HEK293 (cell line): ENCODE results near the gene TGFB2.

Experiments
- CTCF ChIA-PET: fragments of 350-600 bp; formaldehyde crosslinking; extraction: SDS; loops from one replicate; lab custom pipeline; 2021; ENCODE audit warnings: antibody characterized with exemption; lab: Yijun Ruan, JAX
- POLR2A ChIA-PET: fragments of 300-600 bp; formaldehyde crosslinking; extraction: SDS; loops from one replicate; lab custom pipeline; 2020; ENCODE audit warnings: antibody characterized with exemption, inconsistent platforms; lab: Yijun Ruan, JAX
- H3K27ac ChIP-seq: fragments of 200-500 bp; sonication (Bioruptor generic); 2 replicates; pipeline ENCODE4 v1.5.1; 2014; ENCODE audit warnings: low read depth, low read length, control low read depth, inconsistent platforms; ENCODE audit errors: extremely low read depth
- H3K36me3 ChIP-seq, 2 experiments: fragments of 200-500 bp in 1 of 2; sonication (Bioruptor generic) in 1 of 2; 1 replicate in 1 of 2; 2 replicates in 1 of 2; pipeline ENCODE4 v1.5.1; 2014 to 2017; ENCODE audit warnings: inconsistent platforms in 2 of 2, low read length in 2 of 2; ENCODE audit not compliant: control insufficient read depth in 2 of 2, insufficient read depth in 1 of 2
- H3K4me1 ChIP-seq: fragments of 200-500 bp; sonication (Bioruptor generic); 2 replicates; pipeline ENCODE4 v1.5.1; 2014; ENCODE audit warnings: mild to moderate bottlenecking, low read length, inconsistent platforms; ENCODE audit not compliant: control insufficient read depth, insufficient read depth
- H3K4me3 ChIP-seq: 2 replicates; pipeline ENCODE4 v1.5.1; 2011; ENCODE audit warnings: low read depth, mild to moderate bottlenecking, control low read depth, low read length, moderate library complexity
- H3K9me3 ChIP-seq: fragments of 200-500 bp; sonication (Bioruptor generic); 2 replicates; pipeline ENCODE4 v1.5.1; 2014; ENCODE audit warnings: low read depth, low read length, inconsistent platforms; ENCODE audit not compliant: control insufficient read depth, insufficient read depth
- GLI2 ChIP-seq: fragments of 450-650 bp; formaldehyde crosslinking; IDR thresholded peaks from 2 replicates; pipeline ENCODE4; 2017; ENCODE audit warnings: missing biosample characterization, missing genetic modification characterization, low read depth, borderline replicate concordance
- MEIS1 ChIP-seq: sonication (generic); formaldehyde crosslinking; IDR thresholded peaks from 2 replicates; pipeline ENCODE4 v1.8.1; 2022; ENCODE audit warnings: missing genetic modification reagents, mild to moderate bottlenecking, borderline replicate concordance
- MZF1 ChIP-seq: fragments of 450-650 bp; formaldehyde crosslinking; IDR thresholded peaks from 2 replicates; pipeline ENCODE4 v1.5.1; 2017; ENCODE audit warnings: missing biosample characterization, missing genetic modification characterization, borderline replicate concordance
- RBAK ChIP-seq: fragments of 450-650 bp; formaldehyde crosslinking; IDR thresholded peaks from 2 replicates; pipeline ENCODE4 v1.5.1; 2016; ENCODE audit warnings: missing biosample characterization, missing genetic modification characterization
- ZFP69B ChIP-seq: fragments of 450-650 bp; formaldehyde crosslinking; IDR thresholded peaks from 2 replicates; pipeline ENCODE4 v1.5.1; 2016; ENCODE audit warnings: missing biosample characterization, missing genetic modification characterization
- ZNF335 ChIP-seq: fragments of 450-650 bp; formaldehyde crosslinking; conservative IDR thresholded peaks from 2 replicates; pipeline ENCODE4 v1.5.1; 2016; ENCODE audit warnings: missing biosample characterization, missing genetic modification characterization
- ZNF555 ChIP-seq: fragments of 450-650 bp; formaldehyde crosslinking; conservative IDR thresholded peaks from 2 replicates; pipeline ENCODE4 v1.5.1; 2017; ENCODE audit warnings: missing biosample characterization, mild to moderate bottlenecking, missing genetic modification characterization, inconsistent platforms
- ZNF658 ChIP-seq: fragments of 450-650 bp; formaldehyde crosslinking; IDR thresholded peaks from 2 replicates; pipeline ENCODE4; 2016; ENCODE audit warnings: missing biosample characterization, missing genetic modification characterization
- ZNF664 ChIP-seq: fragments of 450-650 bp; formaldehyde crosslinking; IDR thresholded peaks from 2 replicates; pipeline ENCODE4 v1.5.1; 2016; ENCODE audit warnings: missing biosample characterization, missing genetic modification characterization
- ZNF707 ChIP-seq: fragments of 450-650 bp; formaldehyde crosslinking; IDR thresholded peaks from 2 replicates; pipeline ENCODE4 v1.5.1; 2016; ENCODE audit warnings: missing biosample characterization, missing genetic modification characterization
- ZNF776 ChIP-seq: fragments of 450-650 bp; formaldehyde crosslinking; IDR thresholded peaks from 2 replicates; pipeline ENCODE4 v1.5.0; 2017; ENCODE audit warnings: missing biosample characterization, missing genetic modification characterization, borderline replicate concordance
- ZSCAN16 ChIP-seq: fragments of 450-650 bp; formaldehyde crosslinking; IDR thresholded peaks from 2 replicates; pipeline ENCODE4 v1.5.1; 2016; ENCODE audit warnings: missing biosample characterization, missing genetic modification characterization
- TF ChIP-seq, protein P1 (sequence below): fragments of 450-650 bp; formaldehyde crosslinking; conservative IDR thresholded peaks from 2 replicates; pipeline ENCODE4 v1.5.1; 2016; ENCODE audit warnings: low read depth, missing biosample characterization, missing genetic modification characterization
- TF ChIP-seq, protein P2 (sequence below): fragments of 450-650 bp; formaldehyde crosslinking; IDR thresholded peaks from 2 replicates; pipeline ENCODE4 v1.5.1; 2016; ENCODE audit warnings: missing biosample characterization, missing genetic modification characterization, borderline replicate concordance
- TF ChIP-seq, protein P3 (sequence below): fragments of 450-650 bp; formaldehyde crosslinking; IDR thresholded peaks from 2 replicates; pipeline ENCODE4; 2016; ENCODE audit warnings: missing biosample characterization, missing genetic modification characterization
- TF ChIP-seq, protein P4 (sequence below): fragments of 450-650 bp; formaldehyde crosslinking; IDR thresholded peaks from 2 replicates; pipeline ENCODE4 v1.5.1; 2016; ENCODE audit warnings: missing biosample characterization, missing genetic modification characterization
- TF ChIP-seq, protein P5 (sequence below): fragments of 450-650 bp; formaldehyde crosslinking; IDR thresholded peaks from 2 replicates; pipeline ENCODE4 v1.5.1; 2016; ENCODE audit warnings: missing biosample characterization, missing genetic modification characterization
- TF ChIP-seq, protein P6 (sequence below): fragments of 450-650 bp; formaldehyde crosslinking; IDR thresholded peaks from 2 replicates; pipeline ENCODE4 v1.5.1; 2017; ENCODE audit warnings: missing biosample characterization, missing genetic modification characterization
- TF ChIP-seq, protein P7 (sequence below): fragments of 450-650 bp; formaldehyde crosslinking; IDR thresholded peaks from 2 replicates; pipeline ENCODE4 v1.5.1; 2016; ENCODE audit warnings: missing biosample characterization, missing genetic modification characterization

Gene TGFB2

DNA sequence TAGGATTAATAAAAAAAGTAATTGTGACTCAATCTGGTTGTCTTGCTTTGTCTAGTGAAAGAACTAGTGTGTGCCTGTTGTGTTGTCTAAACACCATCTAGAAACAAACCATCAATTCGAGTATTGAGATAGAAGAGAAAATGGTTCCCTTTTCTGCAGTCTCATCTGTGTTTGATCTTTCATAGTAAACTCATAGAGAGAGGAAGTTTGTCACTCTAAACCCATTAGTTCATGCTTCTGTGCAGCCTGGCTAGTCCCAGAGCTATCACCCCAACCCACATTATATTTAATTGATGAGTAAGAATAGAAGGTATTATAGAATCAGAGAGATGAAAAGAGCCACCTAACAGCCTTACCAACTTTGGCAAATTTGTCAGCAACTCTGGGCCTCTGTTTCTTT is 99.5 kb downstream of the TGFB2 start (continued):
- TF ChIP-seq, protein P1, sequence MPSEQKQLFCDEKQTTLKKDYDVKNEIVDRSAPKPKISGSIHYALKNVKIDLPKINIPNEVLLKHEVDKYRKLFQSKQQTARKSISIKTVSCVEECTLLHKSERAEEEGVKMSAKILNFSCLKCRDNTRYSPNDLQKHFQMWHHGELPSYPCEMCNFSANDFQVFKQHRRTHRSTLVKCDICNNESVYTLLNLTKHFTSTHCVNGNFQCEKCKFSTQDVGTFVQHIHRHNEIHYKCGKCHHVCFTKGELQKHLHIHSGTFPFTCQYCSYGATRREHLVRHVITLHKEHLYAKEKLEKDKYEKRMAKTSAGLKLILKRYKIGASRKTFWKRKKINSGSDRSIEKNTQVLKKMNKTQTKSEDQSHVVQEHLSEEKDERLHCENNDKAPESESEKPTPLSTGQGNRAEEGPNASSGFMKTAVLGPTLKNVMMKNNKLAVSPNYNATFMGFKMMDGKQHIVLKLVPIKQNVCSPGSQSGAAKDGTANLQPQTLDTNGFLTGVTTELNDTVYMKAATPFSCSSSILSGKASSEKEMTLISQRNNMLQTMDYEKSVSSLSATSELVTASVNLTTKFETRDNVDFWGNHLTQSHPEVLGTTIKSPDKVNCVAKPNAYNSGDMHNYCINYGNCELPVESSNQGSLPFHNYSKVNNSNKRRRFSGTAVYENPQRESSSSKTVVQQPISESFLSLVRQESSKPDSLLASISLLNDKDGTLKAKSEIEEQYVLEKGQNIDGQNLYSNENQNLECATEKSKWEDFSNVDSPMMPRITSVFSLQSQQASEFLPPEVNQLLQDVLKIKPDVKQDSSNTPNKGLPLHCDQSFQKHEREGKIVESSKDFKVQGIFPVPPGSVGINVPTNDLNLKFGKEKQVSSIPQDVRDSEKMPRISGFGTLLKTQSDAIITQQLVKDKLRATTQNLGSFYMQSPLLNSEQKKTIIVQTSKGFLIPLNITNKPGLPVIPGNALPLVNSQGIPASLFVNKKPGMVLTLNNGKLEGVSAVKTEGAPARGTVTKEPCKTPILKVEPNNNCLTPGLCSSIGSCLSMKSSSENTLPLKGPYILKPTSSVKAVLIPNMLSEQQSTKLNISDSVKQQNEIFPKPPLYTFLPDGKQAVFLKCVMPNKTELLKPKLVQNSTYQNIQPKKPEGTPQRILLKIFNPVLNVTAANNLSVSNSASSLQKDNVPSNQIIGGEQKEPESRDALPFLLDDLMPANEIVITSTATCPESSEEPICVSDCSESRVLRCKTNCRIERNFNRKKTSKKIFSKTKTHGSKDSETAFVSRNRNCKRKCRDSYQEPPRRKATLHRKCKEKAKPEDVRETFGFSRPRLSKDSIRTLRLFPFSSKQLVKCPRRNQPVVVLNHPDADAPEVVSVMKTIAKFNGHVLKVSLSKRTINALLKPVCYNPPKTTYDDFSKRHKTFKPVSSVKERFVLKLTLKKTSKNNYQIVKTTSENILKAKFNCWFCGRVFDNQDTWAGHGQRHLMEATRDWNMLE (tag by site-specific recombination): no peak
- TF ChIP-seq ZSCAN16 (tag by site-specific recombination): no peak
- TF ChIP-seq ZNF335 (tag by site-specific recombination): no peak
- TF ChIP-seq ZNF707: no peak
- TF ChIP-seq ZFP69B (tag by site-specific recombination): no peak
- no peak for TF ChIP-seq ZNF664 (tag by site-specific recombination)
- no peak for TF ChIP-seq GLI2 (tag by site-specific recombination)
- no peak for TF ChIP-seq ZNF776 (tag by site-specific recombination)

DNA sequence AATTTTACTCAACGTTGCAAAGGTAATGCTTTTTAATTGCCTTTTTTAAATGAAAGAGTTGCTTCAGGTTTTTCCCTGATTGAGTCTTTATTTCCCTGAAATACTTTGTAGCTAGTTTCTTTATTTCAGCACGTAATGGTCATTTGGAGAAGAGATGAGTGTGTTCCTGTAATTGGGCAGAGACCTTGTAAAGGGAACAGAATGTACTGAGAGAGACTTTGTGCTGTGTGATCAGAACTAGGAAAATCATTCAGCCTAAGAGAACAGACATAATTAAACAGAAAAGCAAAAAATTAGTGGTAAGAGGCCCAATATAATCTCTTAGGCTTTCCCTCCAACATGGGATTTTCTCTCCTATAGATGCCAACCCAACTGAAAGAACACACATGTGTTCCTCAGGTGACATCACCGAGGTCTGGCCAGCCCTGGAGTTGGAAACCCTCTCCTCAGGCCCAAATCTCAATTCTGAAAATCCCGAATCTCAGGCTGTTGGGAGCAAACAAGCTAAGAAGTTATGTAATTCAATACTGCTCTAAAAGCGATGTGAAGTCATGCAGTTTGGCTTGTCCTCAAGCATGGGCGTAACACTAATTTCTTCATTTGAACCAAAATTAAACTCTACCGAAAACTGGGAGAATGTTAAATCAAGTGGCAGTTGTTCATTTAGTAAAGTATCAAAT is 102.0 kb downstream of the TGFB2 start:
- TF ChIP-seq, protein P2, sequence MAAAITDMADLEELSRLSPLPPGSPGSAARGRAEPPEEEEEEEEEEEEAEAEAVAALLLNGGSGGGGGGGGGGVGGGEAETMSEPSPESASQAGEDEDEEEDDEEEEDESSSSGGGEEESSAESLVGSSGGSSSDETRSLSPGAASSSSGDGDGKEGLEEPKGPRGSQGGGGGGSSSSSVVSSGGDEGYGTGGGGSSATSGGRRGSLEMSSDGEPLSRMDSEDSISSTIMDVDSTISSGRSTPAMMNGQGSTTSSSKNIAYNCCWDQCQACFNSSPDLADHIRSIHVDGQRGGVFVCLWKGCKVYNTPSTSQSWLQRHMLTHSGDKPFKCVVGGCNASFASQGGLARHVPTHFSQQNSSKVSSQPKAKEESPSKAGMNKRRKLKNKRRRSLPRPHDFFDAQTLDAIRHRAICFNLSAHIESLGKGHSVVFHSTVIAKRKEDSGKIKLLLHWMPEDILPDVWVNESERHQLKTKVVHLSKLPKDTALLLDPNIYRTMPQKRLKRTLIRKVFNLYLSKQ (tag by site-specific recombination): no peak
- no peak for TF ChIP-seq ZNF658 (tag by site-specific recombination)
- TF ChIP-seq, protein P3, sequence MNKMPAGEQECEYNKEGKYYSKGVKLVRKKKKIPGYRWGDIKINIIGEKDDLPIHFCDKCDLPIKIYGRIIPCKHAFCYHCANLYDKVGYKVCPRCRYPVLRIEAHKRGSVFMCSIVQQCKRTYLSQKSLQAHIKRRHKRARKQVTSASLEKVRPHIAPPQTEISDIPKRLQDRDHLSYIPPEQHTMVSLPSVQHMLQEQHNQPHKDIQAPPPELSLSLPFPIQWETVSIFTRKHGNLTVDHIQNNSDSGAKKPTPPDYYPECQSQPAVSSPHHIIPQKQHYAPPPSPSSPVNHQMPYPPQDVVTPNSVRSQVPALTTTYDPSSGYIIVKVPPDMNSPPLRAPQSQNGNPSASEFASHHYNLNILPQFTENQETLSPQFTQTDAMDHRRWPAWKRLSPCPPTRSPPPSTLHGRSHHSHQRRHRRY (tag by site-specific recombination): no peak
- TF ChIP-seq, protein P4, sequence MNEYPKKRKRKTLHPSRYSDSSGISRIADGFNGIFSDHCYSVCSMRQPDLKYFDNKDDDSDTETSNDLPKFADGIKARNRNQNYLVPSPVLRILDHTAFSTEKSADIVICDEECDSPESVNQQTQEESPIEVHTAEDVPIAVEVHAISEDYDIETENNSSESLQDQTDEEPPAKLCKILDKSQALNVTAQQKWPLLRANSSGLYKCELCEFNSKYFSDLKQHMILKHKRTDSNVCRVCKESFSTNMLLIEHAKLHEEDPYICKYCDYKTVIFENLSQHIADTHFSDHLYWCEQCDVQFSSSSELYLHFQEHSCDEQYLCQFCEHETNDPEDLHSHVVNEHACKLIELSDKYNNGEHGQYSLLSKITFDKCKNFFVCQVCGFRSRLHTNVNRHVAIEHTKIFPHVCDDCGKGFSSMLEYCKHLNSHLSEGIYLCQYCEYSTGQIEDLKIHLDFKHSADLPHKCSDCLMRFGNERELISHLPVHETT (tag by site-specific recombination): no peak
- no peak overlapping the region for H3K4me3 ChIP-seq
- ChIA-PET POLR2A (no interaction called here), CTCF (interaction anchor here (0.7 kb wide), 1 partner anchor 13 kb away, joined by 4 read pairs; no protein-coding TSS in a partner anchor)
- no peaks in the 10 kb centered on the region for H3K36me3 ChIP-seq
- H3K9me3 ChIP-seq: no peaks in the 10 kb centered on the region
- H3K27ac ChIP-seq: no peak overlapping the region
- H3K4me1 ChIP-seq: no peaks in the 10 kb centered on the region

DNA sequence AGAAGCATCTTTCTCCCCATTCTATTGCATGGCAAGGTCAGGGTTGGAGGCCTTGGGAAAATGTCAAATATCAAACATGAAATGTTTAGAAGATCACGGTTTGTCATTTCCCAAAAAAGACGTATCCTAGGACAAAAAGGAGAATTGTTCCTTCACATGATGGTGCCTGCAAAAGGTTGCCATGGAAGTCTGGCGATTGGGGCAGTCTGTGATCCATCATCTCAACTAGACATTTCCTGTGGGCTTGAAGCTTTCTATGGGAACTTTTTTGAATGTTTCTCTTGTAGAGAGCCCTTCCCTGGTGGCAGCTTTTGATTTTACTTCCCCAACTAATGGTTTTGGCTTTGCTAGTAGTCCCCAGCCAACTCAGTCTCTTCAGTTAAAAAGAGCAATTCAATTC is 106.3 kb downstream of the TGFB2 start:
- no peaks in the 10 kb centered on the region for H3K4me1 ChIP-seq
- no peak overlapping the region for H3K27ac ChIP-seq
- H3K9me3 ChIP-seq: no peaks in the 10 kb centered on the region
- ChIA-PET POLR2A (no interaction called here), CTCF (no interaction called here)
- no peak overlapping the region for H3K4me3 ChIP-seq
- H3K36me3 ChIP-seq: no peaks in the 10 kb centered on the region
- no peak for TF ChIP-seq RBAK (tag by site-specific recombination)
- no peak for TF ChIP-seq MEIS1 (CRISPR knock-in tag)
- no peak for TF ChIP-seq ZNF555
- TF ChIP-seq, protein P5, sequence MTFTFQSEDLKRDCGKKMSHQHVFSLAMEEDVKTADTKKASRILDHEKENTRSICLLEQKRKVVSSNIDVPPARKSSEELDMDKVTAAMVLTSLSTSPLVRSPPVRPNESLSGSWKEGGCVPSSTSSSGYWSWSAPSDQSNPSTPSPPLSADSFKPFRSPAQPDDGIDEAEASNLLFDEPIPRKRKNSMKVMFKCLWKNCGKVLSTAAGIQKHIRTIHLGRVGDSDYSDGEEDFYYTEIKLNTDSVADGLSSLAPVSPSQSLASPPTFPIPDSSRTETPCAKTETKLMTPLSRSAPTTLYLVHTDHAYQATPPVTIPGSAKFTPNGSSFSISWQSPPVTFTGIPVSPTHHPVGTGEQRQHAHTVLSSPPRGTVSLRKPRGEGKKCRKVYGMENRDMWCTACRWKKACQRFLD (tag by site-specific recombination): no peak
- no peak for TF ChIP-seq MZF1 (tag by site-specific recombination)
- TF ChIP-seq, protein P6, sequence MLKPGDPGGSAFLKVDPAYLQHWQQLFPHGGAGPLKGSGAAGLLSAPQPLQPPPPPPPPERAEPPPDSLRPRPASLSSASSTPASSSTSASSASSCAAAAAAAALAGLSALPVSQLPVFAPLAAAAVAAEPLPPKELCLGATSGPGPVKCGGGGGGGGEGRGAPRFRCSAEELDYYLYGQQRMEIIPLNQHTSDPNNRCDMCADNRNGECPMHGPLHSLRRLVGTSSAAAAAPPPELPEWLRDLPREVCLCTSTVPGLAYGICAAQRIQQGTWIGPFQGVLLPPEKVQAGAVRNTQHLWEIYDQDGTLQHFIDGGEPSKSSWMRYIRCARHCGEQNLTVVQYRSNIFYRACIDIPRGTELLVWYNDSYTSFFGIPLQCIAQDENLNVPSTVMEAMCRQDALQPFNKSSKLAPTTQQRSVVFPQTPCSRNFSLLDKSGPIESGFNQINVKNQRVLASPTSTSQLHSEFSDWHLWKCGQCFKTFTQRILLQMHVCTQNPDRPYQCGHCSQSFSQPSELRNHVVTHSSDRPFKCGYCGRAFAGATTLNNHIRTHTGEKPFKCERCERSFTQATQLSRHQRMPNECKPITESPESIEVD: no peak
- TF ChIP-seq, protein P7, sequence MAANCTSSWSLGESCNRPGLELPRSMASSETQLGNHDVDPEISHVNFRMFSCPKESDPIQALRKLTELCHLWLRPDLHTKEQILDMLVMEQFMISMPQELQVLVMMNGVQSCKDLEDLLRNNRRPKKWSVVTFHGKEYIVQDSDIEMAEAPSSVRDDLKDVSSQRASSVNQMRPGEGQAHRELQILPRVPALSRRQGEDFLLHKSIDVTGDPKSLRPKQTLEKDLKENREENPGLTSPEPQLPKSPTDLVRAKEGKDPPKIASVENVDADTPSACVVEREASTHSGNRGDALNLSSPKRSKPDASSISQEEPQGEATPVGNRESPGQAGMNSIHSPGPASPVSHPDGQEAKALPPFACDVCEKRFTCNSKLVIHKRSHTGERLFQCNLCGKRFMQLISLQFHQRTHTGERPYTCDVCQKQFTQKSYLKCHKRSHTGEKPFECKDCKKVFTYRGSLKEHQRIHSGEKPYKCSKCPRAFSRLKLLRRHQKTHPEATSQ (tag by site-specific recombination): no peak
